UCSD-AML1 (cell line): ENCODE data around the gene IQCH.
A peak's percentile ranks its signal among the peaks of the same experiment; 100 is the strongest.

Experiments used
- DNase-seq: peaks from one replicate; lab custom pipeline; 2025; ENCODE audit not compliant: unreplicated experiment; lab: John Stamatoyannopoulos, UW

IQCH gene

GRCh38 chr15:67481680-67482079 is 227.1 kb downstream of the IQCH start:
- no peak for DNase-seq

- DNase-seq, result no peak
These were observed 241.0 kb downstream of the IQCH start for GRCh38 chr15:67495585-67495984.

GRCh38 chr15:67501177-67501835 is 246.7 kb downstream of the IQCH start:
- DNase-seq, result no peak

DNA sequence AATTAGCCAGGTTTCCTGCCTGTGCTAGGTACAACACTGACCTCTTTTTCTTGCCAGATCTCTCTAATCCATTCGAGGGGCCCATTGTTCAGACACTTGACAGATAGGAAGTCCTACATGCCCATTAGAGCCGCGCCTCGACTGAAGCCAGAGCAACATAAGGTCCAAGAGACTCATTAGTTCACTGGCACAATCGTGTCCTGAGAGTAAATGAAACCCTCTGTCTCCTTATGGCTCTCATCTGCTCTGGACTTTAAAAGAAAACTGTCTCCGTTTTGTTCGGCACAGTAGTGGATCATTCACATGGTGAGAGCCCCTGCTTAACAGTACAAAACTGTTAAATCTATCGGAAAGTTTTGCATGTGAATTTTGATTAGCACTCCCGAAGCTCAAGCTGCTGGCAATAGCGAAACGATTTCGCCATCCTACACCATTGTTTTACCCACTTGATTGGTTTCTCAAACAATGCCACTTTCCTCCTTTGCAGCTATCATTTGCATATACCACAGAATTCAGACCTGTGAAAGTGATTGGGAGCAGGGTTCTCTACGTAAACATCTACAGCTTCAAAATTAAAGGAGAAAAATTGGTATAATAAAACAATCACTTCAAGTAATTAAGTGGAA is 247.4 kb downstream of the IQCH start:
- DNase-seq, result no peak

GRCh38 chr15:67504056-67504455 is 249.5 kb downstream of the IQCH start:
- no peak for DNase-seq

DNA sequence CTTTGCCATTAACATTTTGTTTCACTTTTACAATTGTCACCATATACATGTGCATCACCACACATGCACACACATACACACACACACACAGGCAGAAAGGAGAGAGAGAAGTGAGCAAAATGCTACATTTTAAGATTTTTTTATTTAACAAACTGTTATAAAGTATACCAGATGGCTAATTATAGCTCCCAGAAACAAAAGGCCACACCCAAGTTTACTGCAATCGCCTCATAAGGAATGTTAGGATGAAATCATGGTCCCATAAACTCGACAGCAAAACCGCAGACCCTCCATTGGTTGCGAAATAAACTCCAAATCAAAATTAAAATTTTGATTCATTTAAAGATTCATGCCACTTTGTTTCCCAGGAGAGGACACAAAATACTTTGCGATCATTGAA is 250.2 kb downstream of the IQCH start:
- no peak for DNase-seq

DNA sequence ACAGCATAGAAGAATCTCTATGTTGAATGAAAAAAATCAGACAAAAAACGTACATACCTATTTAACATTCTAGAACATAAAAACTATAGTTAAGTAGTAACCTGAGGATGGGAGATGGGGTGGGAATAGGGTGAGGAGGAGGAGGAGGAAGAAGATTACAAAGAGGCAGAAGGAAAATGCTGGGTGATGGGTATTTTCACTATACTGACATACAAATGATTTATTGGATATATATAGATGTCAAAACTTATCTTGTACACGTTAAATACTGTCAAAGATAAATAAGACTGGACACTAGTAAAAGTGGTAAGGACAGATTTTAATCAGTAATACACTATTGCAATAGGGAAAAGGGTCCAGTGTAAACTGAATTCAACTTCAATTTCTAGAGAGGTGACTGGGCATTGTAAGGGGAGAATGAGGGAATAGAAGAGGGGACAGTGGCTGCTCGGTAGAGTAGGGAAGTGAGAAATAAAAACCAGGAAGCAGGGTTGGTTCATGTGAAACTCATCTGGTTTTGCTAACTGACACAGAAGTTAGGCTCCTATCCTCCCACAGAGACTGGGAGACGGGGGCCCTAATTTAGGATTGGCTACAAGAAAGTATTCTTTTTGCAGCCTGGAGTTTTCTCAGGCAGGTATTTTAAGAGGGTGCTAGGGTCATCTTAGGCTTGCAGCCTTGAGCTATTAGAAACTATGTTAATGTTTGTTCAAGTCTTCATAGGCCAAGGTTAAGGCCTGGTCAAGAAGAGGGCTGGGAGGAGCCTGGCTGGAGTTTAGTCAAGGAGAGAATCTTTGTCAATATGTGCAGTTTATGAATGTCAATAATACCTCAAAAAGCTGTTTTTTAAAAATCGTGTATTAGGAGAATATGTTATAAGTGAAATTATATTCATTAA is 251.3 kb downstream of the IQCH start:
- DNase-seq, result no peak

- no peak for DNase-seq
These were observed 252.5 kb downstream of the IQCH start for GRCh38 chr15:67506775-67507747.

GRCh38 chr15:67508407-67508806 is 253.8 kb downstream of the IQCH start:
- DNase-seq, result no peak

- no peak for DNase-seq
These were observed 255.3 kb downstream of the IQCH start for GRCh38 chr15:67509918-67510317.

DNA sequence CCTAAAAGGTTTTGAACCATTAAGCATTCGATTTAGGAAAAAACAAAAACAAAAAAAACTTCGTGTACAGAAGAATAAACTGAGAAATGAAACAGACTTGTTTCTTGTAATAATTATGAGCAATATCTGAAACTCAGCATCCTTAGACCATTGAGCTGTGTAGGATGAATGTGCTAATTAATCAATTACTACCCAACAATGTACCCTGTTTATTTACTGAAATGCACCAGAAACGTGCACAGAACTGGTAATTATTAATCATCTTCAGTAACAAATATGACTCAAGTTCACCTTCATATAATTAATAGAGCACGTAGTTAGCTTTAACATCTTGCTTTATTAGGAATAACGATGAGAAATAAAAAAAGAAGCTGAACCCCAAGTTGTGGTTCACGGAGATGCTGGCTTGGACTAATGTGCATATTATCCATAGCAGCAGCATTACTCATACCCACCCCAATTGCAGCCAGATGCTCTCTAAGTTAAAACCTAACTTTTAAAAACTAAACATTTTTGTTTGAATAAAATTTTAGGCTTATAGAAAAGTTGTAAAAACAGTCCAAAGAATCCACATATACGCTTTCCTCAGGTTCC is 256.1 kb downstream of the IQCH start:
- DNase-seq, result no peak

GRCh38 chr15:67511606-67512005 is 257.0 kb downstream of the IQCH start:
- no peak for DNase-seq

DNA sequence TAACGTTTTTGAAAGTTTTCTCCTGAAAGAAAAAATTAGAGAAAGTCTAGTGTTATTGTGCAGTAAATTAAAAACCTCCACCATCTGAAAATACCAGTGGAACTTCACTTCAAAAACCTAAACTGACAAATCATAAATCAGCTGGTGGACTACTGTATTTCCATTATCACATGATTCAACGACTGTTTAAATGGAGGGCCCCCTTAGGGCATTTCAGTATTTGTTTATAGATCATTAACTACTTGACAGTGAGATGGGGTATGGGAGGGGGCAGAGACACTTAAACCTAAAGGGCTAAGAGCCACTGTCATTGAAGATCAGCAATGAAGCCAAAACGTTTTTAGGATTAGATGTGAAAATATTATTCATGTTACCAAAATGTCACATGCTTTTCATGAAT is 257.6 kb downstream of the IQCH start:
- DNase-seq, result no peak

DNA sequence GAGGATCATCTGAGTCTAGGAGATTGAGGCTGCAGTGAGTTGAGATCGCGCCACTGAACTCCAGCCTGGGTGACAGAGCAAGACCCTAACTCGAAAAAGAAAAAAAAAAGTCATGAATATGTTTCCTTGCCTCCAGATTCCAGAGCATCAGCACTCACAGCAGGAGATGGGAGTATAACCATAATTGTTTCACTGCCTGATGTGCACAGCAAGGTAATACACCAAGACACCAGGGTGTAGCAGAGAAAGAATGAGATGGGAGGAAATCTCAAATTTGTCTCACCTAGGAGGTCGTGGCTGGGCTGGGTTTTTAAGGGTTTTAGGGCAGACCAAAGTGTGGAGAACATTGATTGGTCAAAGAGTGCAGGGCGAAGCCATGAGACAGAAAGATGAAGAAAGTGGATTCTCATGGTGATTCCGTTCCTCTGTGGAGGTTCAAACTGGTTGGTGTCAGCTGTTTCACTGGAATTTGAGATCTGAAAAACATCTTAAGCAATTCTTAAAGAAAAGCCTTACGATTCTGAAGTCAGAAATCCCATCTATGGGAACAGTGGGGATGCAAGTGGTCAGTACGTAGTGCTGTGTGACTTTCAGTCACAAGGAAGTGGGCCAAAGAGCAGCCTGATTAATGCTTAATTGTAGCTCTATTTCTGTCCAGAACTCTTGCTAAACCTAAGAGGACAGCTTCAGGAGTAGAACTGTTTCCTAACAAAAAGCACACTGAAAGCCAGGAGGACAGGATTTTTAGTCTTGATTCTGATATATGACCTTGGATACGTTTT is 258.5 kb downstream of the IQCH start:
- DNase-seq, result no peak

DNA sequence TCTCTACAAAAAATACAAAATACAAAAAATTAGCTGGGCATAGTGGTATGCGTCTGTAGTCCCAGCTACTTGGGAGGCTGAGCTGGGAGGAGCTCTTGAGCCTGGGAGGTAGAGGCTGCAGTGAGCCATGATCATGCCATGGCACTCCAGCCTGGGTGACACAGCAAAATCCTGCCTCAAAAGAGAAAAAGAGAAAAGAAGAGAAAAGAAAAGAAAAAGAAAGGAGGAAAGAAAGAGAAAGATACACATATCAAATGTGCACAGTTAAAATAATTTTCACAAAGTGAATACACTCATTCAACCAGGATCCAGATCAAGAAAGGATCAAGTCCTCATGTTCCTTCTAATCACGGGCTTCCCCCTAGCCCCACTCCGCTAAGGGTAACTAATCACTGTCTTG is 260.5 kb downstream of the IQCH start:
- no peak for DNase-seq

GRCh38 chr15:67515557-67515956 is 261.0 kb downstream of the IQCH start:
- no peak for DNase-seq

- no peak for DNase-seq
These were observed 265.9 kb downstream of the IQCH start for GRCh38 chr15:67520321-67521028.

- peak; percentile 90 for DNase-seq
These were observed 266.6 kb downstream of the IQCH start, which contains the start of gene C15orf61 for GRCh38 chr15:67521029-67521782. Gene C15orf61, plus strand, starts transcription at chr15:67521131. Its CDS starts 118 bp downstream, at chr15:67521249.
